Measurements from ENCODE around the gene CDH13.

GRCh38 chr16:83838151-83838550 lies 1211.4 kb downstream of the CDH13 start:
- no peak for TF ChIP-seq CTCF (IDR thresholded peaks at IDR 0.05)
- no peak for TF ChIP-seq POLR2A (IDR thresholded peaks at IDR 0.05)
